K562 (cell line): ENCODE data around the gene ARHGAP12. TPM values are rescaled to one million over a fixed set of nuclear protein-coding genes. Genes with fewer than 3 reads are reported as not detected.
A peak's percentile ranks its signal among the peaks of the same experiment; 100 is the strongest.

ENCODE experiments used
- BRD9 ChIP-seq: fragments of 450-650 bp; IDR thresholded peaks from 2 replicates; pipeline ENCODE4 v1.6.1; 2018; ENCODE audit warnings: low read depth; ENCODE audit not compliant: partially characterized antibody
- EP300 ChIP-seq: IDR thresholded peaks from 2 replicates; pipeline ENCODE4 v1.6.1; 2012; ENCODE audit warnings: low read length, improper control_type of control experiment
- GABPB1 ChIP-seq: sonication (generic); formaldehyde crosslinking; IDR thresholded peaks from 2 replicates; pipeline ENCODE4 v1.8.0; 2022; ENCODE audit warnings: mild to moderate bottlenecking, missing genetic modification reagents
- SMC3 ChIP-seq: conservative IDR thresholded peaks from 2 replicates; pipeline ENCODE4 v1.6.1; 2011; ENCODE audit warnings: low read depth, low read length, improper control_type of control experiment; ENCODE audit not compliant: insufficient read depth
- U2AF1 ChIP-seq: fragments of 200-400 bp; formaldehyde crosslinking; optimal IDR thresholded peaks from 2 replicates; pipeline ENCODE3; 2017; ENCODE audit warnings: mild to moderate bottlenecking, low read depth, low read length, moderate library complexity
- ZBTB40 ChIP-seq, 2 experiments: fragments of 450-650 bp in 1 of 2; sonication (generic) in 1 of 2; formaldehyde crosslinking in 1 of 2; IDR thresholded peaks; 2 replicates each; pipeline versions ENCODE4 v1.7.1 to v1.9.0; 2016 to 2022; ENCODE audit warnings: inconsistent platforms in 1 of 2, mild to moderate bottlenecking in 1 of 2, missing genetic modification reagents in 1 of 2
- ZNF280B ChIP-seq: fragments of 250-450 bp; sonication (Bioruptor Pico); IDR thresholded peaks from 2 replicates; pipeline ENCODE4 v1.5.1; 2021; ENCODE audit warnings: mild to moderate bottlenecking
- ZNF609 ChIP-seq: sonication (generic); formaldehyde crosslinking; IDR thresholded peaks from 2 replicates; pipeline ENCODE4 v1.8.1; 2023; ENCODE audit warnings: missing genetic modification reagents, mild to moderate bottlenecking, borderline replicate concordance
- ZNF695 ChIP-seq: fragments of 450-650 bp; formaldehyde crosslinking; IDR thresholded peaks from 2 replicates; pipeline ENCODE4 v1.4.0; 2020; ENCODE audit warnings: mild to moderate bottlenecking, moderate library complexity
- ZSCAN32 ChIP-seq: fragments of 450-650 bp; formaldehyde crosslinking; IDR thresholded peaks from 2 replicates; pipeline ENCODE4 v1.4.0; 2020; ENCODE audit warnings: mild to moderate bottlenecking, moderate library complexity
- polyA plus RNA-seq, 8 experiments: library from polyadenylated mRNA; depleted of rRNA in 4 of 8; stranded (reverse) in 5 of 8; unstranded in 3 of 8; fragments of >200 nt; fragmentation: Nextera tagmentation in 2 of 8; fragmentation: Illumina TruSeq in 1 of 8; extraction: Ambion mirVana in 2 of 8; extraction: Trizol in 1 of 8; gene quantifications; 2 replicates each; pipeline versions ENCODE4 v1.2.1 to v1.2.3, GENCODE V29; 2011 to 2014; ENCODE audit warnings: inconsistent platforms in 1 of 8, missing spikeins in 1 of 8
- total RNA-seq, 7 experiments: library from RNA; depleted of rRNA in 6 of 7; stranded (reverse); fragments of >200 nt in 6 of 7; fragmentation: Illumina TruSeq in 2 of 7; extraction: Trizol in 2 of 7; gene quantifications; 2 replicates each; pipeline versions ENCODE4 v1.2.1 to v1.2.3, GENCODE V29; 2011 to 2021; ENCODE audit warnings: low replicate concordance in 1 of 7

The ARHGAP12 gene
- total and polyA plus RNA-seq, 9 of the 15 experiments (the other 6 are each of a cell fraction or from before 2014, with no cell fraction given), result 4.4 to 18.7 (median 10.1) TPM

- TF ChIP-seq ZBTB40 (IDR thresholded peaks at IDR 0.05), result no peak
- TF ChIP-seq ZBTB40 (CRISPR knock-in tag; IDR thresholded peaks at IDR 0.05), result no peak
- TF ChIP-seq U2AF1, result no peak
- TF ChIP-seq EP300, result peak; percentile 79
- TF ChIP-seq BRD9, result no peak
- TF ChIP-seq SMC3, result no peak
- no peak for TF ChIP-seq ZNF609 (CRISPR knock-in tag)
- no peak for TF ChIP-seq ZNF695
- no peak for TF ChIP-seq GABPB1 (CRISPR knock-in tag)
- TF ChIP-seq ZSCAN32 (CRISPR knock-in tag), result no peak
- TF ChIP-seq ZNF280B (CRISPR knock-in tag), result no peak
Measured at GRCh38 chr10:31952066-31952465, 23.4 kb upstream of the ARHGAP12 start (continued).
